ENCODE measurements around the gene OR52A5. TPM values are rescaled to one million over a fixed set of nuclear protein-coding genes. Genes with fewer than 3 reads are reported as not detected.

Gene OR52A5
- total and polyA plus RNA-seq, 2 experiments from 2014 or later, result 0.11 to 0.24 TPM

DNA sequence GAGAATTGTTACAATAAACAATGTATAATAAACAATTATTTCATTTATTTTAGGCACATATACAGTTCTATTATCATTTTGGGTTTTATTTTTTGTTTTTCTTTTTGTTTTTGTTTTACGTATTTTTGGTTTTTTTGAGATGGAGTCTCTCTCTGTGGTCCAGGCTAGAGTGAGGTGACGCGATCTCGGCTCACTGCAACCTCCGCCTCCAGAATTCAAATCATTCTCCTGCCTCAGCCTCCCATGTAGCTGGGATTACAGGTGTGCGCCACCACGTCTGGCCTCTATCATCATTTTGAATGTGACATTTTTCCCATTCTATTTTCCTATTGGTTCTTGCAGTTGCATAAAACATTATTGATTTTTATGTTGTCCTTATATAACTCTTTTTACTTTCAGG lies 36.8 kb upstream of the OR52A5 start (continued):
- TF ChIP-seq REST (IDR thresholded peaks at IDR 0.05; ENCODE audit: unreplicated experiment), result no peak

DNA sequence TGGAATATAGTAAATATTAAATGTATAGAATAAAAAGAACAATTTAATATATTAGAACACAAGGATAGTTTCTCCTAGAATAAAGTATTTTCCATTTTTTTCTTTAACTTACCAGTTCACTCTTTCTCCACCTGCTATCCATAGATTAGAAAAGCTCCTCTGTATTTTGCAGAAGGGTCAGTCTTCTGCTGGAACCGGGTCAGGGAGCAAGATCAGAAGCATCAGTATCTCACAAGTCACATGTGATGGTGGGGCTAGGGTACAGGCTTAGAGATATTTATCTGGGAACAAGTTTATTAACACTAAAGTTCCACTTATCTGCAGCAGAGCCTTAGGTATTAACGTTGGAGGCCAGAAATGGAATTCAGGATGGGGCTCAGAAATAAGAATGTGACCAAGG lies 33.7 kb upstream of the OR52A5 start:
- no peak overlapping the region for H2AFZ ChIP-seq
- Mint-ChIP-seq H3K27me3 (ENCODE audit: insufficient read depth, low read depth, poor library complexity) (no peaks in the 10 kb centered on the region), H3K4me3 (no peak overlapping the region), H3K4me1 (peaks cover 8% of the 10 kb centered on the region; the same call in 2 of the 3 replicates), H3K27ac (no peak overlapping the region), H3K9me3 (no peaks in the 10 kb centered on the region), H3K36me3 (ENCODE audit: low read depth) (no peaks in the 10 kb centered on the region)
- DNase-seq (ENCODE audit: low spot score), result no peak
- no peak overlapping the region for H3K4me2 ChIP-seq
- no peaks in the 10 kb centered on the region for H4K20me1 ChIP-seq (replicated peaks; ENCODE audit: insufficient read depth)
- H3K4me3 ChIP-seq, result no peak overlapping the region
- peaks cover 6% of the 10 kb centered on the region; the same call in 1 of the 2 replicates for H3K4me1 ChIP-seq (ENCODE audit: insufficient read depth)
- no peaks in the 10 kb centered on the region for H3K79me2 ChIP-seq (replicated peaks; ENCODE audit: insufficient read depth)
- ATAC-seq, result no peak
- no peaks in the 10 kb centered on the region for H3K27me3 ChIP-seq (ENCODE audit: insufficient read depth)
- no peaks in the 10 kb centered on the region for H3K36me3 ChIP-seq (ENCODE audit: insufficient read depth)
- H3K27ac ChIP-seq (ENCODE audit: low read depth), result no peak overlapping the region
- H3F3A ChIP-seq (replicated peaks; ENCODE audit: low read depth), result no peaks in the 10 kb centered on the region
- no peaks in the 10 kb centered on the region for H3K9me2 ChIP-seq (ENCODE audit: insufficient read depth)
- TF ChIP-seq ZNF462 (CRISPR knock-in tag; IDR thresholded peaks at IDR 0.05) (no peak), REST (IDR thresholded peaks at IDR 0.05; ENCODE audit: unreplicated experiment) (no peak), JUNB (IDR thresholded peaks at IDR 0.05; ENCODE audit: unreplicated experiment) (no peak), ZNF331 (CRISPR knock-in tag; IDR thresholded peaks at IDR 0.05; ENCODE audit: low read depth) (no peak), POLR2AphosphoS5 (IDR thresholded peaks at IDR 0.05; ENCODE audit: low read depth) (no peak), EZH2 (IDR thresholded peaks at IDR 0.05; ENCODE audit: low read depth, unreplicated experiment) (no peak), EZH2phosphoT487 (IDR thresholded peaks at IDR 0.05; ENCODE audit: unreplicated experiment) (no peak), ZNF114 (CRISPR knock-in tag; IDR thresholded peaks at IDR 0.05) (no peak), CREB1 (CRISPR knock-in tag; IDR thresholded peaks at IDR 0.05; ENCODE audit: low read depth) (no peak)
- TF ChIP-seq, protein P1, sequence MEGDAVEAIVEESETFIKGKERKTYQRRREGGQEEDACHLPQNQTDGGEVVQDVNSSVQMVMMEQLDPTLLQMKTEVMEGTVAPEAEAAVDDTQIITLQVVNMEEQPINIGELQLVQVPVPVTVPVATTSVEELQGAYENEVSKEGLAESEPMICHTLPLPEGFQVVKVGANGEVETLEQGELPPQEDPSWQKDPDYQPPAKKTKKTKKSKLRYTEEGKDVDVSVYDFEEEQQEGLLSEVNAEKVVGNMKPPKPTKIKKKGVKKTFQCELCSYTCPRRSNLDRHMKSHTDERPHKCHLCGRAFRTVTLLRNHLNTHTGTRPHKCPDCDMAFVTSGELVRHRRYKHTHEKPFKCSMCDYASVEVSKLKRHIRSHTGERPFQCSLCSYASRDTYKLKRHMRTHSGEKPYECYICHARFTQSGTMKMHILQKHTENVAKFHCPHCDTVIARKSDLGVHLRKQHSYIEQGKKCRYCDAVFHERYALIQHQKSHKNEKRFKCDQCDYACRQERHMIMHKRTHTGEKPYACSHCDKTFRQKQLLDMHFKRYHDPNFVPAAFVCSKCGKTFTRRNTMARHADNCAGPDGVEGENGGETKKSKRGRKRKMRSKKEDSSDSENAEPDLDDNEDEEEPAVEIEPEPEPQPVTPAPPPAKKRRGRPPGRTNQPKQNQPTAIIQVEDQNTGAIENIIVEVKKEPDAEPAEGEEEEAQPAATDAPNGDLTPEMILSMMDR (conservative IDR thresholded peaks at IDR 0.05; ENCODE audit: low read depth in 2 of 2), result no peak

Measured in GM23338 (cell line).